Fibroblast of pulmonary artery (primary cell): ENCODE results near the gene TIAM2.

Experiments used
- DNase-seq: peaks from one replicate; pipeline ENCODE4 v3.0.0-alpha.2; 2010; ENCODE audit warnings: low read depth
- H3K4me3 ChIP-seq: replicated peaks from 2 replicates; pipeline ENCODE4 v1.5.1; 2011; ENCODE audit warnings: low read depth, mild to moderate bottlenecking, control low read depth, low read length, moderate library complexity
- TF ChIP-seq, protein P1 (sequence below): IDR thresholded peaks from 2 replicates; pipeline ENCODE4 v1.5.1; 2011; ENCODE audit warnings: mild to moderate bottlenecking, control low read depth, low read length, inconsistent platforms; ENCODE audit errors: missing control alignments

TIAM2 gene

GRCh38 chr6:155033021-155033791 is 38.1 kb downstream of the TIAM2 start:
- DNase-seq = no peak
- H3K4me3 ChIP-seq = no peak overlapping the region
- TF ChIP-seq, protein P1, sequence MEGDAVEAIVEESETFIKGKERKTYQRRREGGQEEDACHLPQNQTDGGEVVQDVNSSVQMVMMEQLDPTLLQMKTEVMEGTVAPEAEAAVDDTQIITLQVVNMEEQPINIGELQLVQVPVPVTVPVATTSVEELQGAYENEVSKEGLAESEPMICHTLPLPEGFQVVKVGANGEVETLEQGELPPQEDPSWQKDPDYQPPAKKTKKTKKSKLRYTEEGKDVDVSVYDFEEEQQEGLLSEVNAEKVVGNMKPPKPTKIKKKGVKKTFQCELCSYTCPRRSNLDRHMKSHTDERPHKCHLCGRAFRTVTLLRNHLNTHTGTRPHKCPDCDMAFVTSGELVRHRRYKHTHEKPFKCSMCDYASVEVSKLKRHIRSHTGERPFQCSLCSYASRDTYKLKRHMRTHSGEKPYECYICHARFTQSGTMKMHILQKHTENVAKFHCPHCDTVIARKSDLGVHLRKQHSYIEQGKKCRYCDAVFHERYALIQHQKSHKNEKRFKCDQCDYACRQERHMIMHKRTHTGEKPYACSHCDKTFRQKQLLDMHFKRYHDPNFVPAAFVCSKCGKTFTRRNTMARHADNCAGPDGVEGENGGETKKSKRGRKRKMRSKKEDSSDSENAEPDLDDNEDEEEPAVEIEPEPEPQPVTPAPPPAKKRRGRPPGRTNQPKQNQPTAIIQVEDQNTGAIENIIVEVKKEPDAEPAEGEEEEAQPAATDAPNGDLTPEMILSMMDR = no peak

DNA sequence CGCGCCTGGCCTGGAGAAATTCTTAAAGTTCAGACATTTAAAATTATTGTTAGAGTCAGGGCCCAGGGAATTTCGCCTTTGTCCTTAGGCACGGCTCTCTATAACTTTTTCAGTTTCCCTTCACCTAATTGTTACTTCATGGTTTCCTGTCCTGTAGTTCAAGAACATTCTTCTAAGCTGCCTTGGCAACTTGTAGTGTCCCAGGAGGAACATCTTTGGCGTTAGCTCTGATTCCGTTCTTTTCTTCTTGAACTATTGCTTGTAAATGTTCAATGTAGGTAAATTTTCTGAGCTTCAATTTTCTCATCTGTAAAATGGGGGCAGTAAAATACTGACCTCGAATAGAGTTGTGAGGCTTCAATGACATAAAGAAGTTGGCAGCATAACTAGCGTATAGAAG is 41.8 kb downstream of the TIAM2 start:
- no peak overlapping the region for H3K4me3 ChIP-seq
- no peak for DNase-seq
- TF ChIP-seq, protein P1 = no peak

GRCh38 chr6:155038104-155038503 is 43.0 kb downstream of the TIAM2 start:
- H3K4me3 ChIP-seq = no peak overlapping the region
- DNase-seq = no peak
- TF ChIP-seq, protein P1 = no peak

DNA sequence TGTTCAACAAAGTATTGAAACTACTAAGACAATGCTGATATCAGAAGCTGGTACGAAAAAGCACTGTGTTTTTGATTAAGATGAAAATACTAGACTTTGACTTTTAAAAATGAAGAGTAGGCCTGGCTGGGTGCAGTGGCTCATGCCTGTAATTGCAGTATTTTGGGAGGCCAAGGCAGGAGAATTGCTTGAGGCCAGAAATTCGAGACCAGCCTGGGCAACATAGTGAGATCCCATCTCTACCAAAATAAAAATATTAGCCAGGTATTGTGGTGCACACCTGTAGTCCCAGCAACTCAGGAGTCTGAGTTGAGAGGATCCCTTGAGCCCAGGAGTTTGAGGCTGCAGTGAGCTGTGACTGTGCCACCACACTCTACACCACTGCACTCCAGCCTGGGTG is 43.4 kb downstream of the TIAM2 start:
- DNase-seq = no peak
- TF ChIP-seq, protein P1 = no peak

GRCh38 chr6:155039618-155040017 is 44.5 kb downstream of the TIAM2 start:
- TF ChIP-seq, protein P1 = no peak
- DNase-seq = no peak
- no peak overlapping the region for H3K4me3 ChIP-seq

More for the DNA sequence above, 43.4 kb downstream of the TIAM2 start:
- H3K4me3 ChIP-seq = no peak overlapping the region

- DNase-seq = no peak
- TF ChIP-seq, protein P1 = no peak
- H3K4me3 ChIP-seq = no peak overlapping the region
Observed at GRCh38 chr6:155040154-155040553, 45.0 kb downstream of the TIAM2 start.
